KOPT-K1 (cell line): Measurements from ENCODE around the gene DNAH8.

Experiments used
- H3K27ac ChIP-seq: fragments of 200-600 bp; sonication (generic); 2 replicates; pipeline ENCODE4 v1.5.1; 2016; ENCODE audit warnings: antibody characterized with exemption, mild to moderate bottlenecking, low read depth, low read length; ENCODE audit not compliant: poor library complexity, severe bottlenecking
- H3K36me3 ChIP-seq: fragments of 200-600 bp; sonication (generic); 2 replicates; pipeline ENCODE4 v1.5.1; 2017; ENCODE audit warnings: antibody characterized with exemption, mild to moderate bottlenecking, low read length, moderate library complexity; ENCODE audit not compliant: insufficient read depth
- H3K9me3 ChIP-seq: fragments of 200-600 bp; sonication (generic); 2 replicates; pipeline ENCODE4 v1.5.1; 2017; ENCODE audit warnings: antibody characterized with exemption, low read length, mild to moderate bottlenecking; ENCODE audit not compliant: insufficient read depth, poor library complexity, severe bottlenecking

Gene DNAH8

GRCh38 chr6:38815250-38815649 lies 100.1 kb downstream of the DNAH8 start:
- Histone ChIP-seq H3K27ac (no peak overlapping the region), H3K9me3 (no peaks in the 10 kb centered on the region), H3K36me3 (no peaks in the 10 kb centered on the region)

GRCh38 chr6:38818691-38819090 lies 103.6 kb downstream of the DNAH8 start:
- no peaks in the 10 kb centered on the region for H3K36me3 ChIP-seq
- H3K27ac ChIP-seq, result no peak overlapping the region
- H3K9me3 ChIP-seq, result no peaks in the 10 kb centered on the region

GRCh38 chr6:38822963-38823362 lies 107.9 kb downstream of the DNAH8 start:
- no peaks in the 10 kb centered on the region for H3K36me3 ChIP-seq
- no peak overlapping the region for H3K27ac ChIP-seq
- no peaks in the 10 kb centered on the region for H3K9me3 ChIP-seq

- no peak overlapping the region for H3K27ac ChIP-seq
- H3K36me3 ChIP-seq, result no peaks in the 10 kb centered on the region
These were observed 109.3 kb downstream of the DNAH8 start for GRCh38 chr6:38824243-38824894.

GRCh38 chr6:38827024-38827423 lies 111.9 kb downstream of the DNAH8 start:
- Histone ChIP-seq H3K36me3 (no peaks in the 10 kb centered on the region), H3K9me3 (peaks cover 10% of the 10 kb centered on the region), H3K27ac (no peak overlapping the region)

More at GRCh38 chr6:38824243-38824894, 109.3 kb downstream of the DNAH8 start:
- peaks cover 2% of the 10 kb centered on the region for H3K9me3 ChIP-seq

DNA sequence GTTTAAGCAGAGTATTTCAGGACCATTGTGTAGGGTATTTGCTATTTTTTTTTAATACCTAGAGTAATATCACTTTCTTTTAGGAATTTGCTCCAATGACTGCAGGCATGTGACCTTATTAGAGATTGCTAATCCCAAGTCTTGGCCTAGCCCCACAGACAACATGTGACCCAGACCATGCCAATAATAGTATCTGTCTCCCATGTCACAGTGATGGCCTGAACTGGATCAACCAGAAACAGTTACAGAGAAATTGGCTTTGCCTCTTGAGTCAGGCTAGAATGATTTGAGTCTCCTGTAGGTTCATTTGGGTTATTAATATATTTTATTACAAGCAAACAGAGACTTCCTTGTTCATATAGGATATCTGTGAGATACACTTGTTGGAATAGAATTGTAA lies 116.8 kb downstream of the DNAH8 start:
- Histone ChIP-seq H3K9me3 (peaks cover 10% of the 10 kb centered on the region), H3K27ac (no peak overlapping the region), H3K36me3 (no peaks in the 10 kb centered on the region)

DNA sequence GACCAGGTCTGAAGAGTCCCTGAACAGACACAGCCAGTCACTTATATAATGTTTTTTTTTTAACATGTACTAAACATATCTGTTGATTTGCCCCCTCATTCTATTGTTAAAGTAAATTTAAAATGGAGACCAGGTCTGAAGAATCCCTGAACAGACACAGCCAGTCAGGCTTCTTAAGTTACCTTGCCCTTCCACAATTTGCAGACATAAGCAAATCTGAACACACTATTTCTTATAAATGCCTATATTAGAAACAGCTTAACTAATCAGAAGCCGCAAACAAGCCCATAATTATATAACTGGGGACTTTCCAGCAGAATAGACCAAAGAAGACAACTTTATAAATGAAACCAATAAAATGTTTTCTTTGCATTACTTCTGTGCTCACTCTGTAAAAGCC lies 118.2 kb downstream of the DNAH8 start:
- Histone ChIP-seq H3K27ac (no peak overlapping the region), H3K36me3 (no peaks in the 10 kb centered on the region), H3K9me3 (peaks cover 10% of the 10 kb centered on the region)

GRCh38 chr6:38836585-38836984 lies 121.5 kb downstream of the DNAH8 start:
- Histone ChIP-seq H3K27ac (no peak overlapping the region), H3K36me3 (no peaks in the 10 kb centered on the region), H3K9me3 (no peaks in the 10 kb centered on the region)

- H3K9me3 ChIP-seq, result no peaks in the 10 kb centered on the region
- no peaks in the 10 kb centered on the region for H3K36me3 ChIP-seq
- no peak overlapping the region for H3K27ac ChIP-seq
These were observed 122.0 kb downstream of the DNAH8 start for GRCh38 chr6:38837101-38837500.

- Histone ChIP-seq H3K27ac (no peak overlapping the region), H3K9me3 (no peaks in the 10 kb centered on the region), H3K36me3 (no peaks in the 10 kb centered on the region)
These were observed 128.7 kb downstream of the DNAH8 start for GRCh38 chr6:38843798-38844197.

DNA sequence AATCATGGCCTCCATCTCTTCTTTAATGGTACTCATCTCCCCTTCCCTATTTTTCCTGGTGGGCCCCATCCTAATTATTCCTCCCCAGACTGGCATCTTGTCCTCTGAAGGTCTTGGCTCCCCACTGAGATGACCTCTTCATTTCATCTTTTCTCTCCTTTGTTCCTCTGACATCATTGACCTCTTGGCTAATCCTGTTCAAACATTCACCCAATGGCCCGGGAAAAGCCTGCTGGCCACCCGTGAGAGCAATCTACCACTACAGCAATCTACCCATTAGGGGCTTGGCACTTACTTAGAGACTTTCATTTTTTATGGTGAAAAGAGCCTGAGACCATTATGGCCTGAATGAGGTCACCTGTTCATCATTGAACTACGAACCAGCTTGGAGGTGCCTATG lies 130.8 kb downstream of the DNAH8 start:
- Histone ChIP-seq H3K27ac (no peak overlapping the region), H3K36me3 (no peaks in the 10 kb centered on the region), H3K9me3 (no peaks in the 10 kb centered on the region)

- no peaks in the 10 kb centered on the region for H3K36me3 ChIP-seq
- H3K27ac ChIP-seq, result no peak overlapping the region
- H3K9me3 ChIP-seq, result no peaks in the 10 kb centered on the region
These were observed 131.2 kb downstream of the DNAH8 start for GRCh38 chr6:38846361-38846760.

- no peaks in the 10 kb centered on the region for H3K9me3 ChIP-seq
- no peak overlapping the region for H3K27ac ChIP-seq
- no peaks in the 10 kb centered on the region for H3K36me3 ChIP-seq
These were observed 131.7 kb downstream of the DNAH8 start for GRCh38 chr6:38846844-38847243.

GRCh38 chr6:38847497-38847896 lies 132.4 kb downstream of the DNAH8 start:
- H3K36me3 ChIP-seq, result no peaks in the 10 kb centered on the region
- no peaks in the 10 kb centered on the region for H3K9me3 ChIP-seq

GRCh38 chr6:38848760-38849159 lies 133.6 kb downstream of the DNAH8 start:
- no peaks in the 10 kb centered on the region for H3K9me3 ChIP-seq
- H3K36me3 ChIP-seq, result no peaks in the 10 kb centered on the region
- no peak overlapping the region for H3K27ac ChIP-seq

More at GRCh38 chr6:38847497-38847896, 132.4 kb downstream of the DNAH8 start:
- no peak overlapping the region for H3K27ac ChIP-seq

- Histone ChIP-seq H3K36me3 (no peaks in the 10 kb centered on the region), H3K27ac (no peak overlapping the region), H3K9me3 (no peaks in the 10 kb centered on the region)
These were observed 137.1 kb downstream of the DNAH8 start for GRCh38 chr6:38852215-38852614.
